GM12872 (cell line): Measurements from ENCODE around the gene RERE.

Experiments used
- CTCF ChIP-seq: IDR thresholded peaks from 3 replicates; pipeline ENCODE4 v1.5.1; 2011; ENCODE audit warnings: low read depth, mild to moderate bottlenecking, low read length, moderate library complexity; ENCODE audit not compliant: insufficient read depth

The RERE gene

GRCh38 chr1:8817412-8818324 is at the start of gene RERE:
Gene RERE, minus strand, starts transcription at chr1:8817640.
- no peak for TF ChIP-seq CTCF

GRCh38 chr1:8866792-8867415 is 49.5 kb upstream of the RERE start:
- TF ChIP-seq CTCF, result no peak

GRCh38 chr1:8866173-8866791 is 48.8 kb upstream of the RERE start:
- no peak for TF ChIP-seq CTCF

- no peak for TF ChIP-seq CTCF
Measured at GRCh38 chr1:8864713-8865344, 47.4 kb upstream of the RERE start.

- TF ChIP-seq CTCF, result no peak
Measured at GRCh38 chr1:8863794-8864233, 46.4 kb upstream of the RERE start.

- TF ChIP-seq CTCF, result no peak
Measured at GRCh38 chr1:8863138-8863537, 45.7 kb upstream of the RERE start.

GRCh38 chr1:8862528-8862927 is 45.1 kb upstream of the RERE start:
- peak; percentile 78 for TF ChIP-seq CTCF
